NK-92 (cell line): ENCODE measurements around the gene HACD2.
A peak's percentile ranks its signal among the peaks of the same experiment; 100 is the strongest.

Source experiments
- DNase-seq: peaks from one replicate; lab custom pipeline; 2025; ENCODE audit not compliant: unreplicated experiment; lab: John Stamatoyannopoulos, UW

HACD2 gene, protein sequence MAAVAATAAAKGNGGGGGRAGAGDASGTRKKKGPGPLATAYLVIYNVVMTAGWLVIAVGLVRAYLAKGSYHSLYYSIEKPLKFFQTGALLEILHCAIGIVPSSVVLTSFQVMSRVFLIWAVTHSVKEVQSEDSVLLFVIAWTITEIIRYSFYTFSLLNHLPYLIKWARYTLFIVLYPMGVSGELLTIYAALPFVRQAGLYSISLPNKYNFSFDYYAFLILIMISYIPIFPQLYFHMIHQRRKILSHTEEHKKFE

DNA sequence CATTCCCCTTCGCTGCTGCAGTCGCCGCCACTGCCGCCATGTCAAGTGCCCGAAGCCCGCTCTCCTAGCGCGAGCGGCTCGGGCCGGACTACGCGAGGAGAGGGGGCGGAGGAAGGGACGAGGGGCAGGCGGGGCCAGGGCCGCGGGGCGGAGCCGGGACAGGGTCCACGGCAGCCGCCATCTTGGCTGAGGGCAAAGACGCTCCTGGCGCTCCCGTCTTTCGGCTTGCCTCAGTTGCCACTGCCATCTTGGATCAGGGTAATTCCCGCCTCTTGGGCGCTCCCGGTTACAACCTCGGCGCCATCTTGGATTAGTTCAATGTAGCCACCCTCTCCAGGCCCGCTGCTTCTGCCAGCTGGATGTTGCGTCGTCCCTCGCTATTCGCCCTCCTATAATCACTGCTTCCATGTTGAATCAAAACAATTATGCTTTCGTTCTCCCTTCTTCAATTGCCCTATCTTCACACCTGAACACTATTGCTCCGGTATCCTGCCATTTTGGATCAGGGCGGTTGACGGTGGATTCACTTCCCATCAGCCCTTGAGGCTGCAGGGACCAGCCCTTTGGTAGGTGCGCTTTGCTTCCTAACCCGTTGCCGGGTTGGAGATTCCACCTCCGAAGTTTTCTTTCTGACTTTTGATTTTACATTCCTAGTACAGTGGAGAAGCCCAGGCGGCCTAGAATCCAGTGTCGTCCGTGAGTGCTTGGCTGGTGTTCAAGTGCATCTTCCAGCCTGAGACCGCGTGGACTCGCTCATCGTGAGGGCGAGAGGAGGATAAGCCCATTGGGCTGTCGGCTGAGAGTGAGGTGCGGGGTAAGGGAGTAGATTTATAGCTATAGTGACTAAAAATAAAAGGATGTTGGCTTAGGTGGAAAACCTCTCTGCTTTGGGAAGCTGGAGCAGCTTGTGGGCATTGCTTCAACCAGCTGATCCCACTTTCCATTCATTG is at the start of gene HACD2:
TSS of gene HACD2 (minus strand) at position 66 of the 950 bp plus-strand sequence. CDS start at position 40, 26 bp downstream.
- peak; percentile 68 for DNase-seq

DNA sequence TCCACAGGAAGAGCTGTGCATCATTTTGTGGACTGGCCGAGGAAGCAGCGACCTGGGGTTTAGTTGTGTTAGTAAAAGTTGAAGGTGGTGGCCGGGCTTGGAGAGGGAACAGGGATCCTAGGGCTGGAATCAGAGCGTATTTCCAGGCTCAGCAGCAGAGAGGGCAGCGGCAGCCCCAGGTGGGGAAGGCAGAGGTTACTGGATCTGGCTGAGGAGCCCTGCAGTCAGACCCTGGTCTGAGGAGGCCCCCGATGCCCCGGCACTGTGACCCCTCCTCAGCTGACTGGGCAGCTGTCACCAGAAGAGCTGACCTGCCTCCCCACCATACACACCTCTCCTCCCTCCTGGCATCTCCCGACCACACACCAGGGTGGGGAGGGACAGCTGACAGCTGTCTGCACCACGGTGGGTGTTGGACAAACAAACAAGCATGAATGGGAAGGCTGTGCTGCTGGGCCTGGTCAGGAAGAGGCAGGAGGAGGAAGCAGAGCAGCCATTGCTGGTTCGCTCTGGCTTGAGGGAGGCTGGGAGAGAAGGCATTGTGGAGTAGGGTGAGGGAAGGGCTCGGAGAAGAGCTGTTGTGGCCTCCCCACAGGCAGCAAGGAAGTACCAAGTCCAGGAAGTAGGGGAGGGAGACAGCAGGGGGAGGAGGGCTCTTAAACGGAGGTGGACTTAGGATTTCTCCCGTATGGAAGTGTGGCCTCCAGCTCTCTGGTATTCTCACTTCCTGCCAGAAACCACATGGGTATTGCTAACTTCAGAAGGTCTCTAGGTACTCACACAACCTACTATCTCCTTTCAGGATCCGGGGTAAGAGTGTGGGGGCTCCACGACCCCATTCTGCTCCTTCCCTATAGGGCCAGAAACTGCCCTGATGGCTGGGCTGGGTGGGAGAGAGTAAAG is 49.5 kb upstream of the HACD2 start:
- no peak for DNase-seq

DNA sequence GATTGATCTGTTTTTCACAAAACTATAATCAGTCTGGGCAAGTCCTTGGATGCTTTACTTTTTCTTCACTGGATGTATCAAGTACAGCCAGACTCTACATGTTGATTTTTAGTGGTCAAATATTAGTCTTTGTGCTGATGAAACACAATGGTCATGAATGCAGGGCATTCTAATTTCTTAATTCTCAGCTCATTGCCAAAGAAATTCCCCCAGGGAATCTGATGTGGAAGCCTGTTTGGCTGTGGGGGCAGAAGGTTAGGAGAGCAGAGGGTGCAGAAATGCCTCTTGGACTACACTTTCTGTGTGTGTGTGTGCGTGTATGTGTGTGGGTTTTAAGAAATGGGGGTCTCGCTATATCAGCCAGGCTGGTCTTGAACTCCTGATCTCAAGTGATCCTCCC is 48.7 kb upstream of the HACD2 start:
- DNase-seq = no peak

DNA sequence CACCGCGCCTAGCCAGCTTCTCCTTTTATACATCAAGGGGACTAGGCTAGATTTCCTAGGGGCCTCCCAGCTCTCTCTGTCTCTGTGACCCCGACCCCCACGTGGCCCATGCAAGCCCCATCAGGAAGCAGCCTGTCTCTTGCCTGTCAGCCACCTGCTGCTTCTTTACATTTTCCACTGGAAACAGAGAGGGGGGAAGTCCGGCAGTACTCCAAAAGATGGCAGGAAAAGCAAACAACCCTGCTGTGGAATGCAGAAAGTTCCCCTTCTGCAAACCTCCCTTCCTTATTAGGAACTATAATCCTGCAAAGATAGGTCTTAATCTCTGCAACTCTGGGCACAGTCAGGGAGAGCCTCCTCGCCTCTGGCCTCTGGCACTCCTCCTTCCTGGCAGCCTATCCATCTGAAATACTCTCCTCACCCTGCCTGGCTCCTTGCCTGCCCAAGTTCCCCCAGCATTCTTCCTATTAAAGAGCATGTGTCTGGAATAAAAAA is 47.4 kb upstream of the HACD2 start:
- DNase-seq = no peak

DNA sequence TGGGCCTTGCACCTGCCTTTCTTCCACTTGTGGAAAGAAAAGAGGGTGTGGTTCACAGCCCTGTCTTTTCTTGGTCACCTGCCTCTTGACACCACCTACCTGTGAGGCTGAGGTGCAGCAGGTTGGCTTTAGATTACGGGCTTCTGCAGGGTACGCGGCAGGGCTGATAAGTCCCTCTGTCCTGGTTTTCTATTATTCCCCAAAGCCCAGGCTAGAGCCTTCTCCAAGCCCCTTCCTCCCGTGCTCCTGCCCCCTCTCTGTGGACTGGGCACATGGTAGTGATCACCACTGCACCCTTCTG is 44.8 kb upstream of the HACD2 start:
- DNase-seq = no peak

DNA sequence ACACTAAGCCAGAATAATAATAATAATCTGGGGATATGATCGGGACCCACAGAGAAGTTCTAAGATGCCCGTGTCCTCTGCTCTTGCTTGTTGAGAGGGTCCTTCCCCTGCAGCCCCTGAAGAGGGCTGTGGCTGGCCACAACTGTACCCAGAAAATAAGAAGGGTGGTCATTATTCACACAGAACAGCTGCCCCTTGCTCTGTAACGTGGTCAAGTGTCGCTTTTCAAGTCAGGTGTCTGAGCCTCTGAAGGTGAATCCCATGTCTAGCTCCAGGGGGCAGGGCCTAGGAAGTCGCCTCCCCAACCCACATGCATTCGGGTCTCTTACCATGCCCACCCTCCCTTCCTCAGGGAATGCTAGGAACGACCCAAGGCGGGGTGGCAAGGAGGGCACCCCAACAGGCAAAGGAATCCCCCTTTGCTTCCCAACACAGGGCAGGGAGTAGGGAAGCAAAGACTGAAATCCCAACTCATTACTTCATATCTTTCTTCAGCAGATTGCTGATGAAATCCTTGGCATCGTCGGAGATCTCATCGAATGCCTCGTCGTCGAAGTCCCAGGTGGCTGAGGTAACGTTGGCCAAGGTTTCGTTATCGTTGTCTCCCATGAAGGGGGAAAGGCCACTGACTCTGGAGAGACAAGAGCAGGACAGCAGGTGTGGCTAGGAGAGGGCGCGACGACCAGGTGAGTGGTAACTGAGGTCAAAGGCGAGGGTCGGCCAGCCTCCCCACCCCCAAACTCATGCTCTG is 44.3 kb upstream of the HACD2 start:
- DNase-seq = no peak

DNA sequence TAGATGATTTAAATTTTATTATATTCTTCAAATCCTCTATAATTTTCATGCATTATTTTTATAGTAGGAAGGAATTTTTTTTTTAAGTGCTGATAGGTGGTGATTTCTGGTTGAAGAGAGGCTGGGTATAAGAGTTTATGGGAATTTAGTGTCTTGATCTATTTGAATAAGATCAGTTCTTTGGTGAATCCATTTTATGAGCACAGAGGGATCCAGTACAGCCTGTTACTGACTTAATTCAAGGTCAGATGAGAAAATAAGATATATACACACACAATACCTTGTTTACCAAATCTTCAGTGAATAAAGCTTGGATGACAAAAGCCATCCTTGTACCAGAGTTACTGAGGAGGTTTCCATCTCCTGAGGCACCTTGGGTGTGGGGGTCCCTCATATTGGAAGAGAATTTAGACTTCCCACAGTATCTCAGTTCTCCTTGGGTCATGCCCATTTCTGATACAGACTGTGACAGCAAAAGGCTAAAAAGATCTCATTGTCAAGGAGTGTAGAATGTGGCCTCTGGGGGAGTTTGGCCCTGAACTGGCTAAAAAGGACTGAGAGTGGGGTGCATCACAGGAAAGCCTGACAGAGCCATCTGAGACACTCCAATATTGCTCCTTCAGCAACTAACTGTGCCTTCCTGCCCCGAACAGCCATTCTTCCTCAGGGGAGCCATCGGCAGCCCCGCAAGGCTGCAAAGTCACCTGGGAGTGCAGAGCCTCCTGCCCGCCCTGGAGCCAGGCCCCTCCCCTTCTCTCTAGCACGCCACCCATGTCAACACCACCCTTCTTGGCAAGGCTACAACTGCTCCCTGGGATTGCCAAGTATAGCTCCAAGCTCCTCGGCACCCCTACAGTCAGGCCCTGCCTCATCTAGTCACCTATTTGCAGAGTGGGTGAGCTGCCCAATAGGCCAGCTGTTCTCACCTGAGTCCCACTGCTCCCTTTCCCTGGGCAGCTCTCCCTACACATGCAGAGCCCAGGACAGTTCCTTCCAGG is 43.1 kb upstream of the HACD2 start:
- DNase-seq = no peak

DNA sequence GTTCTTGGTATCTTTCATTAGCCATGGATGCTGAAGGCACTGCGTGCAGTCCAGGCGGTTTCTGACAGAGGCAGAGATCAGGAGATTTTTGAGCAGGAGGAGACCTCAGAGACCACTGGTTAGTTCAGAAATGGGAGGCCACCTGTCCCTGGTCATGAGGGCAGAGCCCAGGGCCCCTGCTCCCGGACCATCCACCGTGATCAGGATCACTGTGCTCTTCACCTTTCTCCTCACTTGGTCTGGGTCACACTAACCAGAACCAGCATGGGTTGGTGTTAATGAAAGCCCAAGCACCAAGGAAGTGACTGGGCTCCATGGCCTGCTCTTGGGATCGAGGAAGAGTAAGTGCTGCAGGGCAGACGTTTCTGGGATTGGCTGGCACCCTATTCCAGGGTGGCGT is 42.0 kb upstream of the HACD2 start:
- no peak for DNase-seq

DNA sequence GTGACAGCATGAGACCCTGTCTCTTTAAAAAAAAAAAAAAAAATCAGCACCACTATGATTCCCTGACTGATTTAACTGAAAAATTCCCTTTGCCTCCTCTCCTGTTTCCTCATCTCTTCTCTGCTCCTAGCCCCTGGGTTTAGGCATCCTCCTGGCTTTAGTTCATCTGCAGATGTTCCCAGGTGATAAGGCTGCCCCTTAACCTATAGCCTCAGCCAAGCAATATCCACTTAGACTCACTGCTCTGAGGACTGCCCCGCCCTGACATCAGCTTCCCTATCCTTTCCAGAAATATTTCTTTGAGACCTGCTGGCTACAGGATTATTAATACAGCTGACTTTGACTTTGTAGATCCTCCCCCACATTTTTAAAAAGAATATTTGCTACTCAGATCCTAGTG is 39.4 kb upstream of the HACD2 start:
- DNase-seq = no peak

DNA sequence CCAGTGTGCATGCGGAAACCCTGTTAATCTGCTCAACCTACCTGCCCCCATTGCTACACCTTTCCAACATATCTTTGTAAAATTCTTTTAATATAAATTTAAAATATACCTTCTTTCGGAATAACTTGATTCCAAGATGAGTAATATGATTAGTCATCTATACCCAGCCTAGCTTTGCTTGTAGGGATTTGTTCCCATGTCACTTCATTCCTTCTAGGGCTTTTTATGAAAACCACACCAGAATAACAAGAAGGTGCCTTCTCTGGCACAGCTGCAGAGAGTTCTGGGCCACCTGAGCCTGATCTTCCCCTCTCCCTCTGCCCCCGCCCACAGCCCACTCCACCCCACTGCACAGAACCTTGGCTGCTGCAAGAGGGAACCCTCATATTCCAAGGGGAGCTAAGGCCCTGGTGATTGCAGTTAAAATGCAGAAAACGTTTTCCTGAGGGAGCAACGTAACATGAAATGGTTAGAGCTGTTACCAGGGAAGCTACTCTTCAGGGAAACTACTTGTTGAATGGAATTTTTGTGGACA is 38.6 kb upstream of the HACD2 start:
- DNase-seq = no peak

DNA sequence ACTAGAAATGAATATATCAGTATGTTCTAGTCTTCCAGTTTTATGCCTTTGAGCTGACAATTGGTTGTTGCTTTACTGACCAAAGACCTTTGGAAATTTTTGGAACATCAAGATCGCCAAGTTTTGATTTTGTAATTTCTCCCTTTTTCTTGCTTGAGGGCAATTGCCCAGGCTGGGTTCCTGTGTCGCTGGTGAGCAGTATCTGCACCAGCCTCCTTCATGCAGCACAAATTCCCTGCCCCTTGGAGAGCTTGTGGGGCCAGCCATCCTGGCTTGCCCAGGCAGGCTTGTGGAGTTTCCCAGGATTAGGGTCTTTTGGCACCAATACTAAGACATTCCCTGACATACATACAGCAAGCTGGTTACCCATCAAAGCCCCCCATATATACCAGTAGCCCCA is 37.9 kb upstream of the HACD2 start:
- no peak for DNase-seq

DNA sequence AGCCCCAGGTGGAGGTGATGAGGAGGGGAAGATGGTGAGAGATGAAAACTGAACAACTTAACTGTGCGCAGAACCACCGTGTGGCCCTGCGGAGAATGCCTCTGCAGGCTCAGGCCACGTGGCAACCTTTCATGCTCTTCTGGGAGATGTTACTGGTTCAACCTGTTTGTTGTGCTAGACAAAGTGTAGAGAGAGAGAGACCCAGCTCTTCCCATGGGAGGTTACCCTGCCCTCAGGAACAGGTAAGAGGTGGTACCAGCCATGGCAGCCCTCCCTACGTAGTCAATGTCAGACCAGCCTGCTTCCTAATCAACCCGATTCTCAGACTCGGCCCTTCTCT is 37.0 kb upstream of the HACD2 start:
- DNase-seq = no peak

DNA sequence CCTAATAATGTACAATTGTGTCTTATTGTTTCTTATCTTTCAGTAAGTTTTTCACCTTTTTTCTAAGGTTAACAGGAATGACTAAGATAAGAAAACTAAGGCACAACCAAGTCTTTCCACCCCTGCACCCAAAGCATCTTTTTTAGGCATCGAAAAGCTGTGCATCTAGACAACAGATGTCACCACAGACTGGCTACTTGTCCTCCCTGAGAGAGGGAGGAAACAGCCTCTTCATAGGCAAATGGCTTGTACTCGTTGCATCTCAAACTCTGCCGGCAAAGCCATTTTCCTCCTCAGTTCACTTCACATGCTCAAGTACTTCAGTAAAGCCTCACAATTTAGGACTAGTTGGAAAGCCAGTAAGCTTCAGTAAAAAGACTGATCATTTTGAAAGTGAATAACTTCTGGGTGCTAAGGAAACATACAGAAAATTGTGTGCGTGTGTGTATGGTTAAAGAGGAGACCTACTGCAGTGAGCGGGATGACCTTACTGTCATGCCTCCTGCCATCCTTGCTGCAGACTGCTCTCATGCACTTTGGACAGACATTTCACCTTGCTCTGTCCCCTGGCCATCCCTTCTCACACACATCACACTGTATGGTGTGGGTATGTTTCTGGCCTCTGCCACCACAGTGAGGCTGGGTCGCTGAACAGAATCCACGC is 36.5 kb upstream of the HACD2 start:
- DNase-seq = no peak

DNA sequence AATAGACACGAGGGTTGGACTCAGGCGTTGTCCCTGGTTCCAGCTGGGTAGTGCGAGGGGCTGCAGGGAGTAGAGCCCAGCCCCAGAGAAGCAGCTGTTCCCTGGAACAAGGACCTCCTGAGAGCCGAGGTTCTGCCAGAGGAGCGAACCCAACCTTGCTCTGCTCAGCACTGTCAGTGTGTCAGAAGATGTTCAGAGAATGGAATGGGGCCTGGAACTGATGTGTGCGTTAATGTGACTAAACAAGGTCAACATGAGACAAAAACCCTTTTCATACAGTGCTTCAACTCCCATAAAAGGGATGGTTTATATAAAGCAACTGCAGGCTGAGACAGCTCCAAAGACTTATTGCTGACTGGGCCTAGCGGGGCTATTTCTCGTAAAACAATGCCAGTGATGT is 35.5 kb upstream of the HACD2 start:
- no peak for DNase-seq

DNA sequence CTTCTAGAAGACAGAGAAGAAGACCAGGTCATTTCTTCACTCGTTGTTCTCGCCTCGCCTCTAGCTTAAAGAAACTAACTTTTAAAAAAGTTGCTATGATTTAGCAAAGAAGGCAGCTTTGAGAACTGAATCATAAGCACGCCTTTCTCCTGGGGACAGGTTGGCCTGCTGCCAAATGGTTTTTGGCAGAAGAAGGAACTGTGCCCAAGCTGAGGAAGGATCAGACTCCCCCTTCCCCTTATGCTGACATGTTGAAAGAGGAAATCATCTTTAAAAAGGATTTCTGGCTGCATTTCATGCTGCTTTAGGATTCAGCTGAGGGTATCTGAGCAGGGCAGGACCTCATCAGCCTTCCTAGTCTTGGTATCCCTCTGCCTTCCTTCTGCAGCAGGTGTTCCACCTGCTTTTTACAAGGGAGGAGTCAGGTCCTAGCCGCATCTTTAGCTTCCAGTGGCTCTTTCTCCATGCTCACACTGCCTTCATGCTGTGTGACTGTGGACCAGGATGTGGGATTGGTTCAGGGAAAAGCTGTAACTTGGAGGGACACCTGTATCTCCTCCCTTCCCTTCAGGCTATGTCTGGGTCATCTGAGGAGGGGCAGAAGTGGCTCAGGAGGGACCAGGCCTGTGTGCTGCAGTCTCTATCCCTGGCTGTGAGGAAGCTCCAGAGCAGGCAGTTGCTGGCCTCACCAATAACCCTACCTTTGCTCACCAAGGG is 34.1 kb upstream of the HACD2 start:
- no peak for DNase-seq

DNA sequence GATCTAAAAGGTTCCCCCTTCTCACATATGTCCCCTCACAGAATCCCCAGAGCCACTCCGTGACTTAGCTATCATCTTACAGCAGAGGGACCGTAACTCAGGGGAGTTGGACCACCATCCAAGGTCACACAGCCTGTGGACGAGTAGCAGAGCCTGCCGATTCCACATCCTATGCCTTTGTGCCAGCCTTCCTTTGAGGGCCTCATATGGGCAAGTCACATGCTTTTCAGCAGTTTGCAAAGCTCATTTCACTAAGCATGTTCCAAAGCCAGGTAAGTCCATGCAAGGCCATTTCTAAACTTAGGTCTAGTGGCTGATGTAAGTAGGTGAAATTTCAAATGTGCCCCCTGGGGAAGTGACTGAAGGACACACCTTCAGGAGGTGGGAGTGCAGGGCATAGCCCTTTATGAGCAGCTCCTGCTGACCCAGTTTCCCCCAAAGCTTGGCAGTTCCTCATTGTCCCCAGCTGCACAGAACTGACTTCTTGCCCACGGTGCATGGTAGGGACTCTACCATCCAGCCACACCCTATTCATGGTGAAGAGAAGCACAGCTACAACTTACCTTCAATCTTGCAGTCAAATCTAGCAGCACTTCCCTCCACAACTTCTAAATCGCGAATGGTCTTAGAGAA is 33.3 kb upstream of the HACD2 start:
- DNase-seq = no peak

DNA sequence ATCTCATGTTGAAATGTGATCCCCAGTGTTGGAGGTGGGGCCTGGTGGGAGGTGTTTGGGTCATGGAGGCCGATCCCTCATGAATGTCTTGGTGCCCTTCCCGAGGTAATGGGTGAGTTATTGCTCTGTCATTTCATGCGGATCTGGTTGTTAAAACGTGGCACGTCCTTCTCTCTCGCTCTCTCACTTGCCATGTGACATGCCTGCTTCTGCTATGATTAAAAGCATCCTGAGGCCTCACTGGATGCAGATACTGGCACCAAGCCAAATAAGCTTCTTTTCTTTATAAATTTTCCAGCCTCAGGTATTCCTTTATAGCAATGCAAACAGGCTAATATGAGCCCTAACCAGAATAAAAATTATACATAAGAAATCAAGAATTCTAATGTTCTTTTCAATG is 31.7 kb upstream of the HACD2 start:
- DNase-seq = no peak

DNA sequence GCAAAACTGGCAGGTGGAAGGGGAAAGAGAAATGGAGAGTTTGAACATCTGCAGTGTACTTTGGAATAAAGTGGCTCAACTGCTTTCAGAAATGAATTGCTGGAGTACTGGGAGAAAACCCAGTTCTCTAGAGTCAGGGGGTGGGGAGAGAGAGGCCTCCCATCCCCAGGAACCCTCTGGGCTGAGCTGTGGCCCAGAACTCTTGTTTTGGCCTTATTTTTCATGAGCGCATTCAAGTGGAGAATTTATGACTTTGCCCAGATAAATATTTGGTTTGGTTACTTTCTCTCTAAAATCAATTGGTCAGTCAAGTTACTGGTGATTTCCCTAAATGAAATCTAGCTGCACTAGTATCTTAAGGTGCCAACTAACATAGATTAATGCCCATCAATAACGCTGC is 28.7 kb upstream of the HACD2 start:
- DNase-seq = no peak
